ENCODE measurements around the gene MRFAP1L1. TPM values are rescaled to one million over a fixed set of nuclear protein-coding genes. Genes with fewer than 3 reads are reported as not detected.
A peak's percentile ranks its signal among the peaks of the same experiment; 100 is the strongest.

MRFAP1L1 gene
- total and polyA plus RNA-seq, 7 donors = 40.7 to 82.8 (median 53.5) TPM

DNA sequence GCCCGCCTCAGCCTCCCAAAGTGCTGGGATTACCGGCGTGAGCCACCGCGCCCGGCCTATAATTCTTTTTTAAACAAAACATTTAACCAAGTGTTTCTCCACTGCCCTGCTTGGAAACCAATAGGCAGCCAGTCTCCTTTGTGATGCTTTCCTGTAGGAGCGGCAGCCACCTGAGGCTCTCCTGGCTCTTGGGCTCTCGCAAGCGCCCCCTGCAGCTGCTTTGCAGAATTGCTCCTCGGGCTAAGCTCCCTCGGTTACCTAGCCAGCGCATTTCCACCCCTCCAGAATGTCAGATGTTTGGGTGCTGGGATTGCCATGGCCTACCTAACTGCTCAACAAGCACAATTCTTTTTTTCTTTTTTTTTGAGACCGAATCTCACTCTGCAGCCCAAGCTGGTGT, 8.3 kb downstream of the MRFAP1L1 start:
- 88% methylated on average over 13 of the region's 13 CpGs for WGBS, 2 donors
- H3K9me3 ChIP-seq = no peaks in the 10 kb centered on the region
- peaks cover 0 to 11% (median 0%) of the 10 kb centered on the region in 4 donors for H3K36me3 ChIP-seq
- H3K27ac ChIP-seq = no peak overlapping the region
- H3K27me3 ChIP-seq = no peaks in the 10 kb centered on the region
- no peak for TF ChIP-seq POLR2A (IDR thresholded peaks at IDR 0.05)
- TF ChIP-seq POLR2AphosphoS5 (IDR thresholded peaks at IDR 0.05) = no peak
- TF ChIP-seq CTCF (IDR thresholded peaks at IDR 0.05) = no peak
- TF ChIP-seq EP300 (IDR thresholded peaks at IDR 0.05) = no peak
- intact Hi-C loops (cut with DNase I) = no loop called here
- H3K4me1 ChIP-seq = peaks cover 0 to 32% (median 27%) of the 10 kb centered on the region in 4 donors
- no peak for DNase-seq
- no peak overlapping the region for H3K4me3 ChIP-seq

DNA sequence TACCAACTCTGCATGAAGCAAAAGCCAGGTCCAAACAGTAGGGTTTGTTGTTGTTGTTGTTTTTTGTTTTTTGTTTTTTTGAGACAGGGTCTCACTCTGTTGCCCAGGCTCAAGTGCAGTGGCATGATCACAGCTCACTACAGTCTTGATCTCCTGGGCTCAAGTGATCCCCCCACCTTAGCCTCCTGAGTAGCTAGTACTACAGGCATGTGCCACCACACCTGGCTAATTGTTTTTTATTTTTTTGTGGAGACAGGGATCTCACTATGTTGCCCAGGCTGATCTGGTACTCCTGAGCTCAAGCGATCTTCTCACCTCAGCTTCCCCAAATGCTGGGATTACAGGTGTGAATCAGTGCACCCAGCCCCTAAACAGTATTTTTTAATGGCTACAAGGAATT, 9.8 kb downstream of the MRFAP1L1 start:
- no peak for TF ChIP-seq POLR2A (IDR thresholded peaks at IDR 0.05)
- TF ChIP-seq POLR2AphosphoS5 (IDR thresholded peaks at IDR 0.05) = no peak
- no peak for TF ChIP-seq CTCF (IDR thresholded peaks at IDR 0.05)
- TF ChIP-seq EP300 (IDR thresholded peaks at IDR 0.05) = no peak
- intact Hi-C loops (cut with DNase I) = no loop called here

DNA sequence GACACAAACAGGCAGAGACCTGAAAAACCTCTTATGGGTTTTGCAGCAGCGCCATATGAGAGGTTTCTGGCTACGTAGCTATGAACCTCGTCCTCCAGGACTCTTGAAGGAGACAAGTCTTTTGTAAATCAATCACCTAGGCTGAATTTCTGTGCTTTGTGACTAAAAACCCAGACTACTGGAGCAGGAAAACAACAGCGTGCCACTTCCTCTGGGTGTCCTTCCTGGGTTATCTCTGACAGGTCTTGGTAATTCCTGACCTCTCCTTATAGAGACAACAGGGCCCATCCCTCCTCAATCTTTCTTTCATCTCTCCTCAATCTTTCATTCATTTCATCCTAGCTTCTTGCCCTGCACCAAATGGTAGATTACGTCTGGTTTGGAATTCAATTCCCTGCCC, 10.3 kb downstream of the MRFAP1L1 start:
- Histone ChIP-seq H3K9me3 (no peaks in the 10 kb centered on the region), H3K27me3 (no peaks in the 10 kb centered on the region), H3K4me1 (peaks cover 0 to 14% (median 13%) of the 10 kb centered on the region in 4 donors), H3K4me3 (no peak overlapping the region), H3K36me3 (peaks cover 0 to 11% (median 0%) of the 10 kb centered on the region in 4 donors), H3K27ac (no peak overlapping the region)
- no peak for DNase-seq
- WGBS, 2 donors = 75 to 79% methylated on average over 5 of the region's 5 CpGs
- intact Hi-C loops (cut with DNase I) = no loop called here
- TF ChIP-seq EP300 (IDR thresholded peaks at IDR 0.05) (no peak), POLR2AphosphoS5 (IDR thresholded peaks at IDR 0.05) (no peak), POLR2A (IDR thresholded peaks at IDR 0.05) (no peak), CTCF (IDR thresholded peaks at IDR 0.05) (no peak)

More for the DNA sequence above, 9.8 kb downstream of the MRFAP1L1 start:
- no peak for DNase-seq
- WGBS, 2 donors = 98 to 100% methylated on average over 1 of the region's 1 CpG
- peaks cover 0 to 17% (median 16%) of the 10 kb centered on the region in 4 donors for H3K4me1 ChIP-seq
- no peak overlapping the region for H3K27ac ChIP-seq
- H3K27me3 ChIP-seq = no peaks in the 10 kb centered on the region
- no peaks in the 10 kb centered on the region for H3K9me3 ChIP-seq
- no peak overlapping the region for H3K4me3 ChIP-seq
- H3K36me3 ChIP-seq = peaks cover 0 to 11% (median 0%) of the 10 kb centered on the region in 4 donors

DNA sequence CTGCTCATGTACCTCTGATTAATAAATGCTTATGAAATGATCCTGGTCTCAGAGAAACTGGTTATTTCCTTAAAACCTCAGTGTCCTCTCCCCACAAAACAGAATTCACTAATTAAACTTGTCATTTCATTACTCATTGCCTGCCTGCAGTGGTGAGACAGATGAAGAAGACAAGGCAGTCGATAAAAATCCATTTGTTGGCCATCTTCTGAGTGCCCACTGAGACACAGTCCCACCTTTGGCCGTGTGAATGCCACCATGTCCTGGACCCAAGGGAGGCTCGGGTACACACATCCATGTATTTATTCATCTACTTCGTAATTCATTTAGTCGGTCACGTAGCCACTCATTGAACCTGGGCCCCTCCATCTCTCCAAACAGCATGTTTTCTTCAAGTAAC, 12.5 kb downstream of the MRFAP1L1 start:
- peak; percentile 26 for DNase-seq
- intact Hi-C loops (cut with DNase I) = no loop called here
- 95 to 98% methylated on average over 6 of the region's 6 CpGs for WGBS, 2 donors
- Histone ChIP-seq H3K36me3 (peaks cover 0 to 11% (median 0%) of the 10 kb centered on the region in 4 donors), H3K9me3 (no peaks in the 10 kb centered on the region), H3K4me3 (no peak overlapping the region), H3K27ac (no peak overlapping the region), H3K27me3 (no peaks in the 10 kb centered on the region), H3K4me1 (no peaks in the 10 kb centered on the region)
- no peak for TF ChIP-seq CTCF (IDR thresholded peaks at IDR 0.05)
- no peak for TF ChIP-seq POLR2A (IDR thresholded peaks at IDR 0.05)
- no peak for TF ChIP-seq EP300 (IDR thresholded peaks at IDR 0.05)
- no peak for TF ChIP-seq POLR2AphosphoS5 (IDR thresholded peaks at IDR 0.05)

DNA sequence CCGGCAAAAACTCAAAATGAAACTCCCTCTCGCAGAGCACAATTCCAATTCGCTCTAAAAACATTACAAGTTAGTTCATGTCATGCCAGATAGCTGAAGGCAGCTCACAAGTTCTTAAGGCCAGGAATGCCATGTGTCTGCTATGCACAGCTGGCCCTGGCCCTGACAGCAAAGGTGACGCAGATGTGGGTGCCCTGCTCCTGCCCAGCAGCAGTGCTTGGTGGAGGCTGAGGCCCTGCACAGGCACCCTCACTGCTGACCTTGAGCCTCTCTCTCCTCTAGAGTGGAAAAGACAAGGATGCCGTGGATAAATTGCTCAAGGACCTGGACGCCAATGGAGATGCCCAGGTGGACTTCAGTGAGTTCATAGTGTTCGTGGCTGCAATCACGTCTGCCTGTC, 13.1 kb downstream of the MRFAP1L1 start:
- H3K36me3 ChIP-seq = peaks cover 0 to 11% (median 0%) of the 10 kb centered on the region in 4 donors
- no peaks in the 10 kb centered on the region for H3K27me3 ChIP-seq
- no peak overlapping the region for H3K27ac ChIP-seq
- DNase-seq = no peak
- H3K9me3 ChIP-seq = no peaks in the 10 kb centered on the region
- TF ChIP-seq EP300 (IDR thresholded peaks at IDR 0.05) (no peak), CTCF (IDR thresholded peaks at IDR 0.05) (no peak), POLR2AphosphoS5 (IDR thresholded peaks at IDR 0.05) (no peak), POLR2A (IDR thresholded peaks at IDR 0.05) (no peak)
- no peaks in the 10 kb centered on the region for H3K4me1 ChIP-seq
- no peak overlapping the region for H3K4me3 ChIP-seq
- 84 to 86% methylated on average over 8 of the region's 8 CpGs for WGBS, 2 donors
- intact Hi-C loops (cut with DNase I) = no loop called here

All from sigmoid colon (tissue), 7 donors.